NCI-H1105 treated with DMSO at 0.1 percent for 48 hours (cell line): ENCODE measurements around the gene YBX2.

Source experiments
- DNase-seq: peaks from one replicate; lab custom pipeline; 2025; lab: John Stamatoyannopoulos, UW

The YBX2 gene

GRCh38 chr17:7296189-7296861, 1.9 kb upstream of the YBX2 start:
- peak; percentile 74 for DNase-seq

- DNase-seq = no peak
Observed at GRCh38 chr17:7295230-7296180, 1.1 kb upstream of the YBX2 start.

GRCh38 chr17:7293816-7294613, 424 bp downstream of the YBX2 start:
- peak; percentile 62 for DNase-seq

- DNase-seq = no peak
Observed at GRCh38 chr17:7293159-7293558, 1.3 kb downstream of the YBX2 start.

- DNase-seq = no peak
Observed at GRCh38 chr17:7292729-7293128, 1.7 kb downstream of the YBX2 start.

- DNase-seq = no peak
Observed at GRCh38 chr17:7292194-7292593, 2.2 kb downstream of the YBX2 start.

GRCh38 chr17:7290685-7291084, 3.8 kb downstream of the YBX2 start:
- DNase-seq = no peak

GRCh38 chr17:7290166-7290565, 4.3 kb downstream of the YBX2 start:
- DNase-seq = no peak

- DNase-seq = no peak
Observed at GRCh38 chr17:7289256-7290032, 5.0 kb downstream of the YBX2 start.

- DNase-seq = no peak
Observed at GRCh38 chr17:7285679-7286078, 8.8 kb downstream of the YBX2 start.

GRCh38 chr17:7284911-7285310, 9.5 kb downstream of the YBX2 start:
- no peak for DNase-seq

- no peak for DNase-seq
Observed at GRCh38 chr17:7283471-7284216, 10.8 kb downstream of the YBX2 start.

GRCh38 chr17:7282752-7283321, 11.6 kb downstream of the YBX2 start:
- no peak for DNase-seq

GRCh38 chr17:7281953-7282751, 12.3 kb downstream of the YBX2 start:
- peak; percentile 37 for DNase-seq

GRCh38 chr17:7281074-7281952, 13.1 kb downstream of the YBX2 start, which contains the start of gene SLC2A4:
SLC2A4 (plus strand) TSS chr17:7281718; CDS start chr17:7281935, 217 bp downstream.
- DNase-seq = peak; percentile 92

GRCh38 chr17:7280519-7281073, 13.8 kb downstream of the YBX2 start:
- peak; percentile 92 for DNase-seq

- DNase-seq = no peak
Observed at GRCh38 chr17:7279448-7279847, 15.0 kb downstream of the YBX2 start.

- no peak for DNase-seq
Observed at GRCh38 chr17:7266784-7267183, 27.7 kb downstream of the YBX2 start.
